Measurements from ENCODE around the gene IL1RAPL2. TPM values are rescaled to one million over a fixed set of nuclear protein-coding genes. Genes with fewer than 3 reads are reported as not detected.

The IL1RAPL2 gene
- total and polyA plus RNA-seq, 2 of the 4 experiments (the other 2 are of a cell fraction) = 0.03 TPM; not detected in 1

GRCh38 chrX:104953251-104953650, 387.3 kb downstream of the IL1RAPL2 start:
- BruUV-seq (replicated peaks) = no TSS peak
- no peak overlapping the region for H4K8ac ChIP-seq (ENCODE audit: low read depth in 2 of 2, low read length in 2 of 2)
- no peak overlapping the region for H3K23ac ChIP-seq (ENCODE audit: low read depth, low read length)
- H2BK5ac ChIP-seq (ENCODE audit: low read depth, low read length, poor library complexity, severe bottlenecking) = no peak overlapping the region
- H3K4me1 ChIP-seq (ENCODE audit: control insufficient read depth, insufficient read depth, low read length) = no peaks in the 10 kb centered on the region
- no peak overlapping the region for H2AFZ ChIP-seq (replicated peaks; ENCODE audit: low read length, poor library complexity)
- TF ChIP-seq ELK1 (IDR thresholded peaks at IDR 0.05; ENCODE audit: borderline replicate concordance, low read depth, low read length) (no peak), CHD1 (IDR thresholded peaks at IDR 0.05; ENCODE audit: low read depth, low read length) (no peak), MXI1 (IDR thresholded peaks at IDR 0.05; ENCODE audit: borderline replicate concordance, low read depth, low read length) (no peak), NFE2L2 (IDR thresholded peaks at IDR 0.05; ENCODE audit: low read depth, low read length) (no peak)
- ChIA-PET POLR2A (ENCODE audit: unreplicated experiment) (no interaction called here), CTCF (no interaction called here)
- H2BK15ac ChIP-seq (ENCODE audit: low read depth, low read length) = no peak overlapping the region
- no peak overlapping the region for H4K91ac ChIP-seq (ENCODE audit: insufficient read depth, low read depth, low read length)
- H4K5ac ChIP-seq (ENCODE audit: low read depth, low read length) = no peak overlapping the region
- no peak overlapping the region for H3K18ac ChIP-seq (ENCODE audit: low read depth, low read length)
- no peak overlapping the region for H2BK120ac ChIP-seq (ENCODE audit: low read depth, low read length)
- H4K20me1 ChIP-seq (ENCODE audit: insufficient read depth, low read length) = no peaks in the 10 kb centered on the region
- no peak overlapping the region for H3K27ac ChIP-seq (ENCODE audit: insufficient read depth, low read length)
- H3K9ac ChIP-seq (ENCODE audit: low read depth, low read length) = no peak overlapping the region
- H3K27me3 ChIP-seq (ENCODE audit: control insufficient read depth, insufficient read depth, low read length) = no peaks in the 10 kb centered on the region; the same call in 1 of the 2 replicates
- no peak overlapping the region for H3K14ac ChIP-seq (replicated peaks; ENCODE audit: low read depth, low read length)
- intact Hi-C loops (cut with micrococcal nuclease) (no loop called here), in situ Hi-C loops (cut with MboI; ENCODE audit: low sequenced_read_pairs) (no loop called here), dilution Hi-C loops (cut with HindIII; ENCODE audit: low sequenced_read_pairs, unreplicated experiment) (no loop called here)
- no peak for ATAC-seq (ENCODE audit: low read depth)
- H2AK9ac ChIP-seq (replicated peaks; ENCODE audit: low read depth, low read length, poor library complexity) = no peak overlapping the region
- H3K36me3 ChIP-seq (ENCODE audit: control insufficient read depth, insufficient read depth, low read length) = no peaks in the 10 kb centered on the region
- DNase-seq = no peak
- H3K79me1 ChIP-seq (ENCODE audit: low read depth in 1 of 2, low read length in 2 of 2) = no peaks in the 10 kb centered on the region
- no peaks in the 10 kb centered on the region for H3K9me3 ChIP-seq (ENCODE audit: control insufficient read depth, insufficient read depth, low read length)
- H3K9me1 ChIP-seq (ENCODE audit: insufficient read depth, low read length) = no peaks in the 10 kb centered on the region
- no peak overlapping the region for H3K4me3 ChIP-seq (ENCODE audit: insufficient read depth, low read depth, low read length)
- H3K4ac ChIP-seq (ENCODE audit: low read depth, low read length) = no peak overlapping the region
- no peak overlapping the region for H3K56ac ChIP-seq (ENCODE audit: extremely low read depth, insufficient read depth, low read length)
- H3K4me2 ChIP-seq (ENCODE audit: low read depth, low read length) = no peak overlapping the region
- H2BK20ac ChIP-seq (ENCODE audit: low read depth, low read length) = no peak overlapping the region
- no peak overlapping the region for H2AK5ac ChIP-seq (ENCODE audit: low read depth, low read length)
